H1 (cell line): ENCODE measurements around the gene KLHL41. TPM values are rescaled to one million over a fixed set of nuclear protein-coding genes. Genes with fewer than 3 reads are reported as not detected.

Experiments used
- ASH2L ChIP-seq: fragments of 200-600, 300-600 bp; sonication (generic); IDR thresholded peaks from one replicate; pipeline ENCODE4 v1.7.1; 2017; ENCODE audit warnings: low read length
- CHD7 ChIP-seq: fragments of 300-600 bp; sonication (generic); IDR thresholded peaks from 2 replicates; pipeline ENCODE4 v1.7.1; 2012; ENCODE audit warnings: low read length, moderate library complexity, mild to moderate bottlenecking, inconsistent platforms; ENCODE audit not compliant: insufficient replicate concordance
- JUN ChIP-seq: IDR thresholded peaks from 2 replicates; pipeline ENCODE4 v1.6.1; 2011; ENCODE audit warnings: low read depth, mild to moderate bottlenecking, improper control_type of control experiment, low read length
- RBBP5 ChIP-seq: IDR thresholded peaks from 2 replicates; pipeline ENCODE4 v1.7.1; 2012; ENCODE audit warnings: low read depth, mild to moderate bottlenecking, inconsistent platforms, low read length, moderate library complexity, borderline replicate concordance
- RNF2 ChIP-seq: fragments of 200-900, 300-1000 bp; sonication (generic); IDR thresholded peaks from 2 replicates; pipeline ENCODE4 v1.7.1; 2016; ENCODE audit warnings: borderline replicate concordance, low read depth, mild to moderate bottlenecking, antibody characterized with exemption, low read length; ENCODE audit not compliant: poor library complexity, severe bottlenecking; ENCODE audit errors: missing control alignments
- SP2 ChIP-seq: IDR thresholded peaks from 2 replicates; pipeline ENCODE4 v1.6.1; 2012; ENCODE audit warnings: mild to moderate bottlenecking, low read length, inconsistent platforms
- SP4 ChIP-seq: IDR thresholded peaks from 2 replicates; pipeline ENCODE4 v1.6.1; 2012; ENCODE audit warnings: low read length, inconsistent platforms
- SUZ12 ChIP-seq: fragments of 200-600 bp; sonication (generic); IDR thresholded peaks from 2 replicates; pipeline ENCODE4 v1.6.1; 2012; ENCODE audit warnings: mild to moderate bottlenecking, inconsistent platforms, low read length, moderate library complexity, mixed read lengths
- polyA plus RNA-seq, 7 experiments: library from polyadenylated mRNA; depleted of rRNA in 3 of 7; stranded (reverse) in 5 of 7; unstranded in 2 of 7; fragments of >200 nt in 5 of 7; fragments of 200-250 nt in 2 of 7; gene quantifications; 1 replicate in 5 of 7; 2 replicates in 1 of 7; 4 replicates in 1 of 7; pipeline versions ENCODE4 v1.2.1 to v1.2.3, GENCODE V29; 2011 to 2013; ENCODE audit warnings: missing spikeins in 2 of 7, mixed read lengths in 2 of 7
- total RNA-seq: library from RNA; stranded (reverse); fragmentation: NEBNext Ultra II Directional; extraction: Animal tissue kit (Norgen Biotek cat#: 25700); gene quantifications from 2 replicates; pipeline ENCODE4 v1.2.1, GENCODE V29; 2021

Gene KLHL41
- total and polyA plus RNA-seq, 2 of the 8 experiments (the other 6 are each of a cell fraction or from before 2014, with no cell fraction given): not detected

DNA sequence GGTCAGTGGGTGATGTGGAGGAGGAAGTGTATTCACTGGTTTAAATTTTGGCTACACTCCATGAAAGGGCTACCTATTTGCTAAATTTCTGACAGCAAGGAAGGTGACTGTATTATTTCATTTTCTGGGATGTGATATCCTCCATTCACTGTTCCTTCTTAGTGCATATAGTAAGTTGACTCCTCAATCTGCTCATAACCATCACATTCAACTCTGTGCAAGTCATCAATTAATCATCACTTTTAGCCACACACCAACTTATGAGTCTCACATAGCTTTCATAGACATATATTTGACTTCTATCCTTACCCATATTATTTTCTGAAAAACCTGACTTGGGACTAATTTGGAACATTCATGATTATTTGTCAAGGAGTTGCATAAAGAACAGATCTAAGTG is 16.9 kb downstream of the KLHL41 start (continued):
- TF ChIP-seq CHD7 (no peak), ASH2L (no peak), RNF2 (no peak), JUN (no peak), SP4 (no peak), SUZ12 (no peak), RBBP5 (no peak), SP2 (no peak)
